Measurements from ENCODE around the gene CTDSP1. TPM values are rescaled to one million over a fixed set of nuclear protein-coding genes. Genes with fewer than 3 reads are reported as not detected.
A peak's percentile ranks its signal among the peaks of the same experiment; 100 is the strongest.

The CTDSP1 gene
- total RNA-seq, 1 experiment from 2014 or later: 25.4 TPM

DNA sequence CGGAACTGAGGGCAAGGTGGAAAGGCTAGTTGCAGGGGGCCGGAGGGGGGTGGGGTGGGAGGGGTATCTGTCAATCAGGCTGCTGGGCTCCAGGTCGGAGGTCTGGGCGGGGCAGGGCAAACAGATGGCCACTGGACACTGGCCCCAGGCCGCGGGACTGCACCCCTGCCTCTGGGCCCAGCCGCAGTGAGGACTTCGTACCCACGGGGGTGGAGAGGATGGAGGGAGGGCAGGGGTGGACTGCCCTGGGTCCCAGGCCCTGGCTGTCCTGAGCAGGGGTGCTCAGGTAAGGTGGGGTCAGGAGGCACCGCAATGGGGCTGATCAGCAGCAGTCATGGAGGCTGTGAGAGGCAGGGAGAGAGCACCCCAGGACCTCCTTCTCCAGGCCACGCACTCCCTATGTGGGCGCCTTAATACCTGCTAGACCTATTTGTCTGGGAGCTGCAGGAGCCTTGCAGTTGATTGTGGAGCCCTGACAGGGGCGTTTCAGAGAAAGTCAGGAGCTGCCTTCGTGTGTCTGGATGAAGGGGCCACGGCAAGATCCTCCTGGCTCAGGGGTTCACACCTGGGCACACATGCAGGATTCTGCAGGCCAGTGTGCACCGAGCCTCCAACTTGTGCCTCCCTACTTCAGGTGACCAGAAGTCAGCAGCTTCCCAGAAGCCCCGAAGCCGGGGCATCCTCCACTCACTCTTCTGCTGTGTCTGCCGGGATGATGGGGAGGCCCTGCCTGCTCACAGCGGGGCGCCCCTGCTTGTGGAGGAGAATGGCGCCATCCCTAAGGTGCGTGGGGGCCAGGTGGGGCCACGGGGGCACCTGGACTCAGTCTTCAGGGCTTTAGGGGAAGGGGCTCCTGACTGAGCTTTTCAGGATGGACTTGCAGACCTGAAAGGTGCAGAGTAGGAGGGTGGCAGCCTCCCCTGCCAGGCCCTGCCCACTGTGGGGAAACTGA, 1.5 kb downstream of the CTDSP1 start:
- POLR2A ChIA-PET: no interaction called here
- TF ChIP-seq, protein P1, sequence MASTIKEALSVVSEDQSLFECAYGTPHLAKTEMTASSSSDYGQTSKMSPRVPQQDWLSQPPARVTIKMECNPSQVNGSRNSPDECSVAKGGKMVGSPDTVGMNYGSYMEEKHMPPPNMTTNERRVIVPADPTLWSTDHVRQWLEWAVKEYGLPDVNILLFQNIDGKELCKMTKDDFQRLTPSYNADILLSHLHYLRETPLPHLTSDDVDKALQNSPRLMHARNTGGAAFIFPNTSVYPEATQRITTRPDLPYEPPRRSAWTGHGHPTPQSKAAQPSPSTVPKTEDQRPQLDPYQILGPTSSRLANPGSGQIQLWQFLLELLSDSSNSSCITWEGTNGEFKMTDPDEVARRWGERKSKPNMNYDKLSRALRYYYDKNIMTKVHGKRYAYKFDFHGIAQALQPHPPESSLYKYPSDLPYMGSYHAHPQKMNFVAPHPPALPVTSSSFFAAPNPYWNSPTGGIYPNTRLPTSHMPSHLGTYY (CRISPR knock-in tag; IDR thresholded peaks at IDR 0.05): no peak
- TF ChIP-seq TEAD1 (CRISPR knock-in tag; IDR thresholded peaks at IDR 0.05) (no peak), ZNF263 (CRISPR knock-in tag; IDR thresholded peaks at IDR 0.05; ENCODE audit: low read depth) (no peak), GABPB1 (CRISPR knock-in tag; IDR thresholded peaks at IDR 0.05) (peak; percentile 40; the same call in 1 of the 2 replicates), CBFB (CRISPR knock-in tag; IDR thresholded peaks at IDR 0.05; ENCODE audit: low read depth) (no peak), RELA (CRISPR knock-in tag; IDR thresholded peaks at IDR 0.05; ENCODE audit: borderline replicate concordance) (no peak), NFYB (CRISPR knock-in tag; conservative IDR thresholded peaks at IDR 0.05; ENCODE audit: low read depth) (no peak), RORB (CRISPR knock-in tag; IDR thresholded peaks at IDR 0.05) (no peak), JAZF1 (CRISPR knock-in tag; IDR thresholded peaks at IDR 0.05) (no peak), FOXP1 (CRISPR knock-in tag; IDR thresholded peaks at IDR 0.05; ENCODE audit: borderline replicate concordance) (peak; percentile 54; the same call in 1 of the 2 replicates)
- TF ChIP-seq, protein P2, sequence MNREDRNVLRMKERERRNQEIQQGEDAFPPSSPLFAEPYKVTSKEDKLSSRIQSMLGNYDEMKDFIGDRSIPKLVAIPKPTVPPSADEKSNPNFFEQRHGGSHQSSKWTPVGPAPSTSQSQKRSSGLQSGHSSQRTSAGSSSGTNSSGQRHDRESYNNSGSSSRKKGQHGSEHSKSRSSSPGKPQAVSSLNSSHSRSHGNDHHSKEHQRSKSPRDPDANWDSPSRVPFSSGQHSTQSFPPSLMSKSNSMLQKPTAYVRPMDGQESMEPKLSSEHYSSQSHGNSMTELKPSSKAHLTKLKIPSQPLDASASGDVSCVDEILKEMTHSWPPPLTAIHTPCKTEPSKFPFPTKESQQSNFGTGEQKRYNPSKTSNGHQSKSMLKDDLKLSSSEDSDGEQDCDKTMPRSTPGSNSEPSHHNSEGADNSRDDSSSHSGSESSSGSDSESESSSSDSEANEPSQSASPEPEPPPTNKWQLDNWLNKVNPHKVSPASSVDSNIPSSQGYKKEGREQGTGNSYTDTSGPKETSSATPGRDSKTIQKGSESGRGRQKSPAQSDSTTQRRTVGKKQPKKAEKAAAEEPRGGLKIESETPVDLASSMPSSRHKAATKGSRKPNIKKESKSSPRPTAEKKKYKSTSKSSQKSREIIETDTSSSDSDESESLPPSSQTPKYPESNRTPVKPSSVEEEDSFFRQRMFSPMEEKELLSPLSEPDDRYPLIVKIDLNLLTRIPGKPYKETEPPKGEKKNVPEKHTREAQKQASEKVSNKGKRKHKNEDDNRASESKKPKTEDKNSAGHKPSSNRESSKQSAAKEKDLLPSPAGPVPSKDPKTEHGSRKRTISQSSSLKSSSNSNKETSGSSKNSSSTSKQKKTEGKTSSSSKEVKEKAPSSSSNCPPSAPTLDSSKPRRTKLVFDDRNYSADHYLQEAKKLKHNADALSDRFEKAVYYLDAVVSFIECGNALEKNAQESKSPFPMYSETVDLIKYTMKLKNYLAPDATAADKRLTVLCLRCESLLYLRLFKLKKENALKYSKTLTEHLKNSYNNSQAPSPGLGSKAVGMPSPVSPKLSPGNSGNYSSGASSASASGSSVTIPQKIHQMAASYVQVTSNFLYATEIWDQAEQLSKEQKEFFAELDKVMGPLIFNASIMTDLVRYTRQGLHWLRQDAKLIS (CRISPR knock-in tag; IDR thresholded peaks at IDR 0.05; ENCODE audit: borderline replicate concordance): no peak
- TF ChIP-seq, protein P3, sequence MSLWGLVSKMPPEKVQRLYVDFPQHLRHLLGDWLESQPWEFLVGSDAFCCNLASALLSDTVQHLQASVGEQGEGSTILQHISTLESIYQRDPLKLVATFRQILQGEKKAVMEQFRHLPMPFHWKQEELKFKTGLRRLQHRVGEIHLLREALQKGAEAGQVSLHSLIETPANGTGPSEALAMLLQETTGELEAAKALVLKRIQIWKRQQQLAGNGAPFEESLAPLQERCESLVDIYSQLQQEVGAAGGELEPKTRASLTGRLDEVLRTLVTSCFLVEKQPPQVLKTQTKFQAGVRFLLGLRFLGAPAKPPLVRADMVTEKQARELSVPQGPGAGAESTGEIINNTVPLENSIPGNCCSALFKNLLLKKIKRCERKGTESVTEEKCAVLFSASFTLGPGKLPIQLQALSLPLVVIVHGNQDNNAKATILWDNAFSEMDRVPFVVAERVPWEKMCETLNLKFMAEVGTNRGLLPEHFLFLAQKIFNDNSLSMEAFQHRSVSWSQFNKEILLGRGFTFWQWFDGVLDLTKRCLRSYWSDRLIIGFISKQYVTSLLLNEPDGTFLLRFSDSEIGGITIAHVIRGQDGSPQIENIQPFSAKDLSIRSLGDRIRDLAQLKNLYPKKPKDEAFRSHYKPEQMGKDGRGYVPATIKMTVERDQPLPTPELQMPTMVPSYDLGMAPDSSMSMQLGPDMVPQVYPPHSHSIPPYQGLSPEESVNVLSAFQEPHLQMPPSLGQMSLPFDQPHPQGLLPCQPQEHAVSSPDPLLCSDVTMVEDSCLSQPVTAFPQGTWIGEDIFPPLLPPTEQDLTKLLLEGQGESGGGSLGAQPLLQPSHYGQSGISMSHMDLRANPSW (CRISPR knock-in tag; conservative IDR thresholded peaks at IDR 0.05; ENCODE audit: low read depth): no peak
- TF ChIP-seq, protein P4, sequence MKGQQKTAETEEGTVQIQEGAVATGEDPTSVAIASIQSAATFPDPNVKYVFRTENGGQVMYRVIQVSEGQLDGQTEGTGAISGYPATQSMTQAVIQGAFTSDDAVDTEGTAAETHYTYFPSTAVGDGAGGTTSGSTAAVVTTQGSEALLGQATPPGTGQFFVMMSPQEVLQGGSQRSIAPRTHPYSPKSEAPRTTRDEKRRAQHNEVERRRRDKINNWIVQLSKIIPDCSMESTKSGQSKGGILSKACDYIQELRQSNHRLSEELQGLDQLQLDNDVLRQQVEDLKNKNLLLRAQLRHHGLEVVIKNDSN (CRISPR knock-in tag; IDR thresholded peaks at IDR 0.05): no peak
- no peak overlapping the region for H3K27ac Mint-ChIP-seq
- H3K36me3 Mint-ChIP-seq: peaks cover 8% of the 10 kb centered on the region
- CTCF ChIA-PET: interaction anchor here (1.4 kb wide), 1 partner anchor 114 kb away, joined by 6 read pairs; no protein-coding TSS in a partner anchor
- no peak for ATAC-seq
- peaks cover 30% of the 10 kb centered on the region for H3K27me3 Mint-ChIP-seq (ENCODE audit: low read depth)
- no peak for DNase-seq (ENCODE audit: low spot score)
- H3K4me3 Mint-ChIP-seq: peak overlapping the region; percentile 38
- peaks cover 29% of the 10 kb centered on the region for H3K4me1 Mint-ChIP-seq
- no peaks in the 10 kb centered on the region for H3K9me3 Mint-ChIP-seq

DNA sequence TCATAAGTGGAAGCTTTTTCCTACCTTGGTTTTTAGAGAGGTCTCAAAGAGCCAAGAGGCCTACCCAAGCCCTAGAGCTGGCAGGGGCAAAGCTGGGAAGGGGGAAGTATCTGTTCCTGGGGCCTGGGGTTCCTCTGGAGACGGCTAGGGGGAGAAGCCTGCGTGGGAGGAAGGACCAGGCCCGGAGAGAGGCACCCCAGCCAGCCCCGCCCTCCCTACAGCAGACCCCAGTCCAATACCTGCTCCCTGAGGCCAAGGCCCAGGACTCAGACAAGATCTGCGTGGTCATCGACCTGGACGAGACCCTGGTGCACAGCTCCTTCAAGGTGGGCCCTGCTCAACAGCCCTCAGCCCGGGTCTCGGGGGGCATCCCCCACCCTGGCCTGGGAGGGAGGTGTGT, 2.2 kb downstream of the CTDSP1 start:
- no peaks in the 10 kb centered on the region for H3K9me3 Mint-ChIP-seq
- H3K27me3 Mint-ChIP-seq (ENCODE audit: low read depth): peaks cover 23% of the 10 kb centered on the region
- CTCF ChIA-PET: no interaction called here
- POLR2A ChIA-PET: no interaction called here
- H3K36me3 Mint-ChIP-seq: peaks cover 8% of the 10 kb centered on the region
- H3K4me1 Mint-ChIP-seq: peaks cover 24% of the 10 kb centered on the region
- ATAC-seq (no peak), DNase-seq (ENCODE audit: low spot score) (no peak)
- H3K4me3 Mint-ChIP-seq: no peak overlapping the region
- no peak overlapping the region for H3K27ac Mint-ChIP-seq
- TF ChIP-seq ETV6 (CRISPR knock-in tag; IDR thresholded peaks at IDR 0.05) (no peak), TP53 (CRISPR knock-in tag; IDR thresholded peaks at IDR 0.05) (no peak), JAZF1 (CRISPR knock-in tag; IDR thresholded peaks at IDR 0.05) (no peak)
- TF ChIP-seq, protein P5, sequence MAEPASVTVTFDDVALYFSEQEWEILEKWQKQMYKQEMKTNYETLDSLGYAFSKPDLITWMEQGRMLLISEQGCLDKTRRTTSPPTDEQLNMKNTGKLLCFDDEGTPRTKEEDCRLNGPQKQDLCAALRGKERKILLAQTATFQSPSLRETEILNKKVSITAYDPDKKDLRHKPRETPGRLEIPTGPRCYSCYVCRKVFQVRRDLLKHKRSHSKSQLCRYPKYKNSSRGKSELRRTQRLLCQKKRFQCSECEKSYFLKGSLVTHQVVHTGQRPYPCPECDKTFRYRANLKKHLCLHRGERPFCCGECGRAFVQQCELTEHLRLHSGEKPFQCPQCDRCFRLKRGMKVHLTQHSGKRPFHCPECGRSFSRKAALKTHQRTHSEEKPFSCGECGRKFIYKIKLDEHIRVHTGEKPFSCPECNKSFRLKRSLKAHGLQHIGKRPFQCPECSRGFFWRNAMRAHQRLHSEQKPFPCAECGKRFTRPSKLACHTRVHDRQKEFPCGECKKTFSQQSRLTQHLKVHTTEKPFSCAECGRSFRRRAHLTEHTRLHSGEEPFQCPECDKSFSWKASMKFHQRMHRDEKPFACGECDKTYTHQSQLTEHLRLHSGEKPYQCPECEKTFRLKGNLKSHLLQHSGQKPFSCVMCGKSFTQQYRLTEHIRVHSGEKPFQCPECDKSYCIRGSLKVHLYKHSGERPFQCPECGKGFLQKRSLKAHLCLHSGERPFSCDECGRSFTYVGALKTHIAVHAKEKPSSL (CRISPR knock-in tag; conservative IDR thresholded peaks at IDR 0.05): no peak
- TF ChIP-seq, protein P6, sequence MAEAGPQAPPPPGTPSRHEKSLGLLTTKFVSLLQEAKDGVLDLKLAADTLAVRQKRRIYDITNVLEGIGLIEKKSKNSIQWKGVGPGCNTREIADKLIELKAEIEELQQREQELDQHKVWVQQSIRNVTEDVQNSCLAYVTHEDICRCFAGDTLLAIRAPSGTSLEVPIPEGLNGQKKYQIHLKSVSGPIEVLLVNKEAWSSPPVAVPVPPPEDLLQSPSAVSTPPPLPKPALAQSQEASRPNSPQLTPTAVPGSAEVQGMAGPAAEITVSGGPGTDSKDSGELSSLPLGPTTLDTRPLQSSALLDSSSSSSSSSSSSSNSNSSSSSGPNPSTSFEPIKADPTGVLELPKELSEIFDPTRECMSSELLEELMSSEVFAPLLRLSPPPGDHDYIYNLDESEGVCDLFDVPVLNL (CRISPR knock-in tag; IDR thresholded peaks at IDR 0.05; ENCODE audit: borderline replicate concordance, low read depth): no peak
- TF ChIP-seq, protein P7, sequence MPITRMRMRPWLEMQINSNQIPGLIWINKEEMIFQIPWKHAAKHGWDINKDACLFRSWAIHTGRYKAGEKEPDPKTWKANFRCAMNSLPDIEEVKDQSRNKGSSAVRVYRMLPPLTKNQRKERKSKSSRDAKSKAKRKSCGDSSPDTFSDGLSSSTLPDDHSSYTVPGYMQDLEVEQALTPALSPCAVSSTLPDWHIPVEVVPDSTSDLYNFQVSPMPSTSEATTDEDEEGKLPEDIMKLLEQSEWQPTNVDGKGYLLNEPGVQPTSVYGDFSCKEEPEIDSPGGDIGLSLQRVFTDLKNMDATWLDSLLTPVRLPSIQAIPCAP (CRISPR knock-in tag; IDR thresholded peaks at IDR 0.05): no peak
- TF ChIP-seq, protein P8, sequence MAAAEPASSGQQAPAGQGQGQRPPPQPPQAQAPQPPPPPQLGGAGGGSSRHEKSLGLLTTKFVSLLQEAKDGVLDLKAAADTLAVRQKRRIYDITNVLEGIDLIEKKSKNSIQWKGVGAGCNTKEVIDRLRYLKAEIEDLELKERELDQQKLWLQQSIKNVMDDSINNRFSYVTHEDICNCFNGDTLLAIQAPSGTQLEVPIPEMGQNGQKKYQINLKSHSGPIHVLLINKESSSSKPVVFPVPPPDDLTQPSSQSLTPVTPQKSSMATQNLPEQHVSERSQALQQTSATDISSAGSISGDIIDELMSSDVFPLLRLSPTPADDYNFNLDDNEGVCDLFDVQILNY (CRISPR knock-in tag; IDR thresholded peaks at IDR 0.05): no peak

Data from WTC11 (cell line).